Trophoblast cell (in vitro differentiated cells and primary cell): ENCODE measurements around the gene ABRACL.

ENCODE experiments used
- DNase-seq, 2 donors: peaks; one replicate each; pipeline ENCODE4 v3.0.0-alpha.2; 2016
- H2AFZ ChIP-seq: 2 replicates; pipeline ENCODE4 v1.6.1; 2013; ENCODE audit warnings: low read length, moderate library complexity, mild to moderate bottlenecking; ENCODE audit not compliant: insufficient read depth, poor library complexity
- H2AK5ac ChIP-seq: 2 replicates; pipeline ENCODE4 v1.6.1; 2013; ENCODE audit warnings: mild to moderate bottlenecking, low read length
- H2BK120ac ChIP-seq: 2 replicates; pipeline ENCODE4 v1.6.1; 2013; ENCODE audit warnings: low read length, mild to moderate bottlenecking, moderate library complexity; ENCODE audit not compliant: insufficient read depth, poor library complexity
- H2BK12ac ChIP-seq: 2 replicates; pipeline ENCODE4 v1.6.1; 2013; ENCODE audit warnings: mild to moderate bottlenecking, low read length, moderate library complexity
- H2BK5ac ChIP-seq: 2 replicates; pipeline ENCODE4 v1.6.1; 2013; ENCODE audit warnings: low read length, low read depth, moderate library complexity, mild to moderate bottlenecking; ENCODE audit not compliant: poor library complexity
- H3K14ac ChIP-seq: 2 replicates; pipeline ENCODE4 v1.6.1; 2013; ENCODE audit warnings: mild to moderate bottlenecking, low read length
- H3K18ac ChIP-seq: 2 replicates; pipeline ENCODE4 v1.6.1; 2013; ENCODE audit warnings: mild to moderate bottlenecking, low read length
- H3K23ac ChIP-seq: 2 replicates; pipeline ENCODE4 v1.6.1; 2013; ENCODE audit warnings: low read length
- H3K27ac ChIP-seq: 2 replicates; pipeline ENCODE4 v1.5.1; 2013; ENCODE audit warnings: low read depth, mild to moderate bottlenecking, inconsistent platforms, low read length, moderate library complexity
- H3K27me3 ChIP-seq: 2 replicates; pipeline ENCODE4 v1.6.1; 2013; ENCODE audit warnings: inconsistent platforms, mild to moderate bottlenecking, low read length, moderate library complexity; ENCODE audit not compliant: insufficient read depth
- H3K36me3 ChIP-seq, 2 experiments: 1 replicate in 1 of 2; 2 replicates in 1 of 2; pipeline ENCODE4 v1.6.1; 2013; ENCODE audit warnings: low read length in 2 of 2, mild to moderate bottlenecking in 2 of 2, moderate library complexity in 1 of 2; ENCODE audit not compliant: insufficient read depth in 2 of 2, control insufficient read depth in 1 of 2
- H3K4ac ChIP-seq: 2 replicates; pipeline ENCODE4 v1.6.1; 2013; ENCODE audit warnings: low read depth, mild to moderate bottlenecking, low read length, moderate library complexity
- H3K4me1 ChIP-seq, 2 experiments: 1 replicate in 1 of 2; 2 replicates in 1 of 2; pipeline ENCODE4 v1.6.1; 2013; ENCODE audit warnings: low read length in 2 of 2, mild to moderate bottlenecking in 2 of 2, moderate library complexity in 1 of 2; ENCODE audit not compliant: insufficient read depth in 2 of 2, control insufficient read depth in 1 of 2
- H3K4me2 ChIP-seq: 2 replicates; pipeline ENCODE4 v1.6.1; 2013; ENCODE audit warnings: inconsistent platforms, mild to moderate bottlenecking, low read length, moderate library complexity
- H3K4me3 ChIP-seq: 2 replicates; pipeline ENCODE4 v1.5.1; 2013; ENCODE audit warnings: mild to moderate bottlenecking, low read depth, low read length, inconsistent platforms
- H3K79me1 ChIP-seq: one replicate; pipeline ENCODE4 v1.6.1; 2013; ENCODE audit warnings: low read length
- H3K79me2 ChIP-seq: 2 replicates; pipeline ENCODE4 v1.6.1; 2013; ENCODE audit warnings: low read length, mild to moderate bottlenecking; ENCODE audit not compliant: control insufficient read depth, insufficient read depth, poor library complexity
- H3K9ac ChIP-seq: 2 replicates; pipeline ENCODE4 v1.6.1; 2013; ENCODE audit warnings: mild to moderate bottlenecking, low read length
- H3K9me3 ChIP-seq: 2 replicates; pipeline ENCODE4 v1.6.1; 2013; ENCODE audit warnings: low read depth, mild to moderate bottlenecking, control low read depth, inconsistent platforms, low read length; ENCODE audit not compliant: insufficient read depth
- H4K12ac ChIP-seq: 2 replicates; pipeline ENCODE4 v1.6.1; 2013; ENCODE audit warnings: low read depth, mild to moderate bottlenecking, low read length, moderate library complexity
- H4K8ac ChIP-seq: 2 replicates; pipeline ENCODE4 v1.6.1; 2013; ENCODE audit warnings: low read depth, mild to moderate bottlenecking, low read length, moderate library complexity
- H4K91ac ChIP-seq: one replicate; pipeline ENCODE4 v1.6.1; 2013; ENCODE audit warnings: low read depth, mild to moderate bottlenecking, low read length, moderate library complexity
- WGBS: extraction: QIAGEN DNeasy Blood & Tissue Kit; methylation state at CpG from one replicate; pipeline ENCODE4 v1.1.7; 2013; ENCODE audit warnings: missing lambda C conversion rate; ENCODE audit not compliant: insufficient read length, insufficient coverage; ENCODE audit errors: extremely low coverage; 5-methylcytosine and 5-hydroxymethylcytosine counted together

Gene ABRACL

GRCh38 chr6:139050770-139051313 is 22.3 kb downstream of the ABRACL start:
- Histone ChIP-seq H2BK12ac (no peak overlapping the region), H3K14ac (no peak overlapping the region), H4K12ac (no peak overlapping the region), H3K4me2 (no peak overlapping the region), H3K79me2 (no peaks in the 10 kb centered on the region), H4K8ac (no peak overlapping the region), H2BK120ac (no peak overlapping the region), H3K18ac (no peak overlapping the region), H4K91ac (no peak overlapping the region), H3K23ac (no peak overlapping the region), H3K36me3 (no peaks in the 10 kb centered on the region), H3K9me3 (no peaks in the 10 kb centered on the region), H3K9ac (no peak overlapping the region), H3K4ac (no peak overlapping the region), H3K27ac (no peak overlapping the region), H2AFZ (no peak overlapping the region), H3K79me1 (no peaks in the 10 kb centered on the region), H2AK5ac (no peak overlapping the region), H3K27me3 (no peaks in the 10 kb centered on the region), H2BK5ac (no peak overlapping the region), H3K4me1 (no peaks in the 10 kb centered on the region), H3K4me3 (no peak overlapping the region)
- DNase-seq = no peak
- WGBS = no CpG with 5 or more reads among the region's 5 CpGs

- Histone ChIP-seq H2AK5ac (no peak overlapping the region), H3K36me3 (no peaks in the 10 kb centered on the region), H3K4me3 (no peak overlapping the region), H2AFZ (no peak overlapping the region), H3K23ac (no peak overlapping the region), H4K12ac (no peak overlapping the region), H3K4me1 (no peaks in the 10 kb centered on the region), H3K79me1 (no peaks in the 10 kb centered on the region), H3K4ac (no peak overlapping the region), H3K9ac (no peak overlapping the region), H2BK5ac (no peak overlapping the region), H2BK12ac (no peak overlapping the region), H3K14ac (no peak overlapping the region), H3K18ac (no peak overlapping the region), H3K9me3 (no peaks in the 10 kb centered on the region), H3K27me3 (no peaks in the 10 kb centered on the region), H4K91ac (no peak overlapping the region), H2BK120ac (no peak overlapping the region), H3K79me2 (no peaks in the 10 kb centered on the region), H4K8ac (no peak overlapping the region), H3K27ac (no peak overlapping the region), H3K4me2 (no peak overlapping the region)
- no peak for DNase-seq
- WGBS = no CpG with 5 or more reads among the region's 5 CpGs
These were observed 23.0 kb downstream of the ABRACL start for GRCh38 chr6:139051396-139052060.

- DNase-seq = no peak
- no peaks in the 10 kb centered on the region for H3K79me1 ChIP-seq
- no peaks in the 10 kb centered on the region for H3K36me3 ChIP-seq
- no peak overlapping the region for H2BK120ac ChIP-seq
- no peak overlapping the region for H3K4ac ChIP-seq
- H3K79me2 ChIP-seq = no peaks in the 10 kb centered on the region
- H3K9me3 ChIP-seq = no peaks in the 10 kb centered on the region
- H3K23ac ChIP-seq = no peak overlapping the region
- no peak overlapping the region for H3K27ac ChIP-seq
- no peaks in the 10 kb centered on the region for H3K27me3 ChIP-seq
- H2AFZ ChIP-seq = no peak overlapping the region
- no CpG with 5 or more reads among the region's 3 CpGs for WGBS
- H3K14ac ChIP-seq = no peak overlapping the region
- H2BK5ac ChIP-seq = no peak overlapping the region
- no peak overlapping the region for H3K9ac ChIP-seq
- H3K4me3 ChIP-seq = no peak overlapping the region
- no peak overlapping the region for H2BK12ac ChIP-seq
- no peak overlapping the region for H3K18ac ChIP-seq
- no peaks in the 10 kb centered on the region for H3K4me1 ChIP-seq
- no peak overlapping the region for H2AK5ac ChIP-seq
- H4K12ac ChIP-seq = no peak overlapping the region
- no peak overlapping the region for H4K8ac ChIP-seq
- H4K91ac ChIP-seq = no peak overlapping the region
- H3K4me2 ChIP-seq = no peak overlapping the region
These were observed 24.8 kb downstream of the ABRACL start for GRCh38 chr6:139053382-139053781.

- Histone ChIP-seq H4K8ac (no peak overlapping the region), H2BK120ac (no peak overlapping the region), H3K36me3 (no peaks in the 10 kb centered on the region), H2BK5ac (no peak overlapping the region), H3K79me1 (no peaks in the 10 kb centered on the region), H2AK5ac (no peak overlapping the region), H3K14ac (no peak overlapping the region), H4K91ac (no peak overlapping the region), H4K12ac (no peak overlapping the region), H3K18ac (no peak overlapping the region), H3K4ac (no peak overlapping the region), H3K27ac (no peak overlapping the region), H3K9ac (no peak overlapping the region), H3K4me1 (no peaks in the 10 kb centered on the region), H3K79me2 (no peaks in the 10 kb centered on the region), H3K27me3 (no peaks in the 10 kb centered on the region), H2BK12ac (no peak overlapping the region), H3K4me3 (no peak overlapping the region), H2AFZ (no peak overlapping the region), H3K23ac (no peak overlapping the region), H3K4me2 (no peak overlapping the region), H3K9me3 (no peaks in the 10 kb centered on the region)
- no peak for DNase-seq
- WGBS = no CpG with 5 or more reads among the region's 3 CpGs
These were observed 25.5 kb downstream of the ABRACL start for GRCh38 chr6:139054001-139054400.
